Smooth muscle cell (in vitro differentiated cells): Measurements from ENCODE around the gene GET4. TPM values are rescaled to one million over a fixed set of nuclear protein-coding genes. Genes with fewer than 3 reads are reported as not detected.

Experiments used
- DNase-seq: peaks from one replicate; lab custom pipeline; 2025; ENCODE audit not compliant: unreplicated experiment; lab: John Stamatoyannopoulos, UW
- H2AFZ ChIP-seq: fragments of 200-600 bp; sonication (generic); 2 replicates; pipeline ENCODE4 v1.6.0; 2016; ENCODE audit warnings: antibody characterized with exemption, low read depth, mild to moderate bottlenecking
- H3F3A ChIP-seq: fragments of 200-600 bp; sonication (generic); 2 replicates; pipeline ENCODE4 v1.6.0; 2017; ENCODE audit warnings: antibody characterized with exemption, low read depth
- H3K27ac ChIP-seq: fragments of 200-600 bp; sonication (generic); 2 replicates; pipeline ENCODE4 v1.5.1; 2016; ENCODE audit warnings: low read depth, mild to moderate bottlenecking
- H3K27me3 ChIP-seq: fragments of 200-600 bp; sonication (generic); 2 replicates; pipeline ENCODE4 v1.6.1; 2016; ENCODE audit warnings: low read depth, mild to moderate bottlenecking
- H3K36me3 ChIP-seq: fragments of 200-600 bp; sonication (generic); 2 replicates; pipeline ENCODE4 v1.5.1; 2016; ENCODE audit warnings: low read depth
- H3K4me1 ChIP-seq: fragments of 200-600 bp; sonication (generic); 2 replicates; pipeline ENCODE4 v1.5.1; 2016; ENCODE audit warnings: low read depth
- H3K4me2 ChIP-seq: fragments of 200-600 bp; sonication (generic); 2 replicates; pipeline ENCODE4 v1.6.0; 2016; ENCODE audit warnings: mild to moderate bottlenecking
- H3K4me3 ChIP-seq: fragments of 200-600 bp; sonication (generic); 2 replicates; pipeline ENCODE4 v1.5.1; 2016; ENCODE audit warnings: mild to moderate bottlenecking
- H3K79me2 ChIP-seq: fragments of 200-600 bp; sonication (generic); 2 replicates; pipeline ENCODE4 v1.6.0; 2016; ENCODE audit warnings: low read depth, mild to moderate bottlenecking
- H3K9ac ChIP-seq: fragments of 200-600 bp; sonication (generic); 2 replicates; pipeline ENCODE4 v1.6.0; 2016; ENCODE audit warnings: low read depth
- H3K9me3 ChIP-seq: fragments of 200-600 bp; sonication (generic); replicated peaks from 2 replicates; pipeline ENCODE4 v1.5.1; 2016; ENCODE audit warnings: low read depth
- H4K20me1 ChIP-seq: fragments of 200-600 bp; sonication (generic); 2 replicates; pipeline ENCODE4 v1.6.0; 2016; ENCODE audit warnings: low read depth
- CTCF ChIP-seq: fragments of 200-600 bp; sonication (generic); IDR thresholded peaks from 2 replicates; pipeline ENCODE4 v1.5.1; 2017; ENCODE audit warnings: borderline replicate concordance, mild to moderate bottlenecking, antibody characterized with exemption; ENCODE audit not compliant: insufficient read depth, poor library complexity, severe bottlenecking
- WGBS: methylation state at CpG from one replicate; pipeline ENCODE4 v1.1.7; 2016; ENCODE audit warnings: low lambda C conversion rate; 5-methylcytosine and 5-hydroxymethylcytosine counted together
- polyA plus RNA-seq: library from polyadenylated mRNA; unstranded; fragments of >200 nt; fragmentation: Nextera tagmentation; extraction: Ambion mirVana; gene quantifications from 2 replicates; pipeline ENCODE4 v1.2.1, GENCODE V29; 2016
- total RNA-seq: library from RNA; depleted of rRNA; stranded (reverse); fragments of >200 nt; gene quantifications from 2 replicates; pipeline ENCODE4 v1.2.3, GENCODE V29; 2014

The GET4 gene
- total and polyA plus RNA-seq, 2 experiments from 2014 or later: 26.3 to 39.9 TPM

- H3K79me2 ChIP-seq: peaks cover 50% of the 10 kb centered on the region
- H2AFZ ChIP-seq: no peak overlapping the region
- H3K36me3 ChIP-seq: no peaks in the 10 kb centered on the region
- no peaks in the 10 kb centered on the region for H3K4me1 ChIP-seq
- no peak for DNase-seq
- no peaks in the 10 kb centered on the region for H3K27me3 ChIP-seq
- H3K9me3 ChIP-seq: no peaks in the 10 kb centered on the region
- no peak overlapping the region for H3K27ac ChIP-seq
- no peak for TF ChIP-seq CTCF
- WGBS: 93% methylated on average over 30 of the region's 30 CpGs
- no peak overlapping the region for H3K4me3 ChIP-seq
- H3K9ac ChIP-seq: no peak overlapping the region
- H4K20me1 ChIP-seq: peaks cover 83% of the 10 kb centered on the region
- no peak overlapping the region for H3K4me2 ChIP-seq
- H3F3A ChIP-seq: no peaks in the 10 kb centered on the region
These were observed 9.7 kb downstream of the GET4 start for GRCh38 chr7:885893-886625.

- peaks cover 42% of the 10 kb centered on the region for H3K79me2 ChIP-seq
These were observed 10.5 kb downstream of the GET4 start for GRCh38 chr7:886626-887487.

GRCh38 chr7:887488-887820 is 11.1 kb downstream of the GET4 start:
- WGBS: 95% methylated on average over 18 of the region's 18 CpGs
- Histone ChIP-seq H3K36me3 (no peaks in the 10 kb centered on the region), H3K9me3 (no peaks in the 10 kb centered on the region), H3K4me2 (no peak overlapping the region), H2AFZ (no peak overlapping the region), H4K20me1 (peaks cover 70% of the 10 kb centered on the region), H3K79me2 (peaks cover 36% of the 10 kb centered on the region), H3K27me3 (no peaks in the 10 kb centered on the region), H3K4me3 (no peak overlapping the region), H3K4me1 (no peaks in the 10 kb centered on the region), H3K27ac (no peak overlapping the region), H3K9ac (no peak overlapping the region), H3F3A (no peaks in the 10 kb centered on the region)
- TF ChIP-seq CTCF: no peak
- no peak for DNase-seq

More at GRCh38 chr7:886626-887487, 10.5 kb downstream of the GET4 start:
- Histone ChIP-seq H4K20me1 (peaks cover 76% of the 10 kb centered on the region), H2AFZ (no peak overlapping the region), H3K4me3 (no peak overlapping the region), H3F3A (no peaks in the 10 kb centered on the region), H3K4me2 (no peak overlapping the region), H3K36me3 (no peaks in the 10 kb centered on the region), H3K9ac (no peak overlapping the region), H3K27me3 (no peaks in the 10 kb centered on the region), H3K9me3 (no peaks in the 10 kb centered on the region), H3K4me1 (no peaks in the 10 kb centered on the region), H3K27ac (no peak overlapping the region)
- no peak for DNase-seq
- WGBS: 96% methylated on average over 40 of the region's 40 CpGs
- no peak for TF ChIP-seq CTCF
